ENCODE data around the gene PTPN1.

The PTPN1 gene

GRCh38 chr20:50579511-50579910, 69.3 kb downstream of the PTPN1 start:
- TF ChIP-seq ZBTB48 (tag by site-specific recombination; IDR thresholded peaks at IDR 0.05) (no peak), ZNF350 (tag by site-specific recombination; IDR thresholded peaks at IDR 0.05) (no peak), ZNF239 (tag by site-specific recombination; IDR thresholded peaks at IDR 0.05) (no peak), ZNF449 (tag by site-specific recombination; IDR thresholded peaks at IDR 0.05) (no peak), ZBTB8A (tag by site-specific recombination; IDR thresholded peaks at IDR 0.05) (no peak), ZNF114 (tag by site-specific recombination; IDR thresholded peaks at IDR 0.05) (no peak), GLI2 (tag by site-specific recombination; IDR thresholded peaks at IDR 0.05; ENCODE audit: borderline replicate concordance, low read depth) (no peak), ZNF558 (tag by site-specific recombination; IDR thresholded peaks at IDR 0.05) (no peak), ZEB2 (tag by site-specific recombination; IDR thresholded peaks at IDR 0.05) (no peak), MYNN (tag by site-specific recombination; IDR thresholded peaks at IDR 0.05; ENCODE audit: borderline replicate concordance) (no peak), MEIS1 (CRISPR knock-in tag; IDR thresholded peaks at IDR 0.05; ENCODE audit: borderline replicate concordance) (no peak), ZNF354C (tag by site-specific recombination; IDR thresholded peaks at IDR 0.05; ENCODE audit: borderline replicate concordance, low read depth) (no peak), ZNF654 (tag by site-specific recombination; IDR thresholded peaks at IDR 0.05; ENCODE audit: low read depth) (no peak), ZNF830 (tag by site-specific recombination; IDR thresholded peaks at IDR 0.05; ENCODE audit: low read depth) (no peak), ZFP37 (tag by site-specific recombination; IDR thresholded peaks at IDR 0.05) (no peak), ZSCAN18 (tag by site-specific recombination; IDR thresholded peaks at IDR 0.05) (no peak), ZNF184 (tag by site-specific recombination; IDR thresholded peaks at IDR 0.05) (no peak), ZNF112 (tag by site-specific recombination; IDR thresholded peaks at IDR 0.05) (no peak), ZSCAN23 (tag by site-specific recombination; IDR thresholded peaks at IDR 0.05) (no peak), ZNF426 (tag by site-specific recombination; IDR thresholded peaks at IDR 0.05) (no peak)
- Histone ChIP-seq H3K9me3 (ENCODE audit: control insufficient read depth, insufficient read depth, low read depth, low read length) (no peaks in the 10 kb centered on the region), H3K4me1 (ENCODE audit: control insufficient read depth, insufficient read depth, low read length) (no peaks in the 10 kb centered on the region), H3K27ac (ENCODE audit: extremely low read depth, low read depth, low read length) (no peak overlapping the region), H3K36me3 (ENCODE audit: control insufficient read depth in 2 of 2, insufficient read depth in 1 of 2, low read length in 2 of 2) (peaks cover 3 to 91% of the 10 kb centered on the region in 2 experiments; a peak in 1 of 3 replicates), H3K4me3 (ENCODE audit: low read depth, low read length) (no peak overlapping the region)
- POLR2A ChIA-PET: no interaction called here
- CTCF ChIA-PET: interaction anchor here (0.6 to 2.2 kb wide), 19 partner anchors 10 to 400 kb away, joined by 3 to 9 read pairs (median 4); no protein-coding TSS in a partner anchor

- Histone ChIP-seq H3K9me3 (ENCODE audit: control insufficient read depth, insufficient read depth, low read depth, low read length) (no peaks in the 10 kb centered on the region), H3K4me1 (ENCODE audit: control insufficient read depth, insufficient read depth, low read length) (no peaks in the 10 kb centered on the region), H3K27ac (ENCODE audit: extremely low read depth, low read depth, low read length) (no peak overlapping the region), H3K36me3 (ENCODE audit: control insufficient read depth in 2 of 2, insufficient read depth in 1 of 2, low read length in 2 of 2) (peaks cover 3 to 88% of the 10 kb centered on the region in 2 experiments; a peak in 1 of 3 replicates), H3K4me3 (ENCODE audit: low read depth, low read length) (no peak overlapping the region)
- POLR2A ChIA-PET: no interaction called here
- CTCF ChIA-PET: interaction anchor here (0.6 to 1.9 kb wide), 18 partner anchors 10 to 401 kb away, joined by 3 to 9 read pairs (median 4); no protein-coding TSS in a partner anchor
- no peak for TF ChIP-seq GLI4 (tag by site-specific recombination; IDR thresholded peaks at IDR 0.05)
- no peak for TF ChIP-seq OSR2 (tag by site-specific recombination; IDR thresholded peaks at IDR 0.05)
- TF ChIP-seq PRDM1 (tag by site-specific recombination; IDR thresholded peaks at IDR 0.05): no peak
- no peak for TF ChIP-seq ZNF23 (tag by site-specific recombination; IDR thresholded peaks at IDR 0.05; ENCODE audit: borderline replicate concordance)
- no peak for TF ChIP-seq MEIS1 (CRISPR knock-in tag; IDR thresholded peaks at IDR 0.05; ENCODE audit: borderline replicate concordance)
- no peak for TF ChIP-seq ZNF530 (tag by site-specific recombination; IDR thresholded peaks at IDR 0.05; ENCODE audit: low read depth)
- TF ChIP-seq ZNF830 (tag by site-specific recombination; IDR thresholded peaks at IDR 0.05; ENCODE audit: low read depth): no peak
- TF ChIP-seq ZNF561 (tag by site-specific recombination; IDR thresholded peaks at IDR 0.05; ENCODE audit: borderline replicate concordance): peak; percentile 79
- TF ChIP-seq ZBTB20 (tag by site-specific recombination; IDR thresholded peaks at IDR 0.05): no peak
- TF ChIP-seq TSHZ1 (tag by site-specific recombination; IDR thresholded peaks at IDR 0.05; ENCODE audit: borderline replicate concordance): no peak
- no peak for TF ChIP-seq MYNN (tag by site-specific recombination; IDR thresholded peaks at IDR 0.05; ENCODE audit: borderline replicate concordance)
Measured at GRCh38 chr20:50580016-50580747, 70.0 kb downstream of the PTPN1 start.
